Natural killer cell (primary cell): ENCODE results near the gene ERN1. TPM values are rescaled to one million over a fixed set of nuclear protein-coding genes. Genes with fewer than 3 reads are reported as not detected.

ENCODE experiments used
- ATAC-seq, 3 donors: fragments of 150-1000 bp in 2 of 3; fragments of 200-7000 bp in 1 of 3; cut with Tn5 transposase; 1 replicate in 1 of 3; 2 replicates in 2 of 3; pipeline ENCODE4 v1.10.0; 2021; ENCODE audit warnings: mild to moderate bottlenecking in 2 of 3, moderate library complexity in 2 of 3
- DNase-seq, 2 donors: peaks; one replicate each; pipeline versions ENCODE4 v3.0.0 to v3.0.0-alpha.2; 2013 to 2021; ENCODE audit warnings: mixed read lengths in 1 of 2
- H3K27ac ChIP-seq: one replicate; pipeline ENCODE4 v1.5.1; 2013; ENCODE audit warnings: mild to moderate bottlenecking, low read length
- H3K27me3 ChIP-seq: one replicate; pipeline ENCODE4 v1.6.1; 2013; ENCODE audit warnings: low read length; ENCODE audit not compliant: control insufficient read depth, insufficient read depth
- H3K36me3 ChIP-seq: one replicate; pipeline ENCODE4 v1.6.1; 2013; ENCODE audit warnings: low read length; ENCODE audit not compliant: control insufficient read depth, insufficient read depth
- H3K4me1 ChIP-seq: one replicate; pipeline ENCODE4 v1.6.1; 2013; ENCODE audit warnings: low read length; ENCODE audit not compliant: control insufficient read depth, insufficient read depth
- H3K4me3 ChIP-seq: one replicate; pipeline ENCODE4 v1.5.1; 2013; ENCODE audit warnings: low read length
- H3K9me3 ChIP-seq: one replicate; pipeline ENCODE4 v1.6.1; 2013; ENCODE audit warnings: low read length; ENCODE audit not compliant: control insufficient read depth, insufficient read depth
- H3K27ac Mint-ChIP-seq, 2 donors: one replicate each; pipeline ENCODE4 v1.8.0; 2022; ENCODE audit warnings: mild to moderate bottlenecking in 2 of 2, mixed read lengths in 2 of 2, moderate library complexity in 1 of 2
- H3K27me3 Mint-ChIP-seq, 2 donors: one replicate each; pipeline ENCODE4 v1.8.0; 2022; ENCODE audit warnings: low read depth in 2 of 2, mixed read lengths in 2 of 2
- H3K36me3 Mint-ChIP-seq: one replicate; pipeline ENCODE4 v1.8.0; 2022; ENCODE audit warnings: mixed read lengths
- H3K4me1 Mint-ChIP-seq, 2 donors: one replicate each; pipeline ENCODE4 v1.8.0; 2022; ENCODE audit warnings: mixed read lengths in 2 of 2
- H3K4me3 Mint-ChIP-seq: one replicate; pipeline ENCODE4 v1.8.0; 2022; ENCODE audit warnings: mild to moderate bottlenecking, moderate library complexity, mixed read lengths
- H3K9me3 Mint-ChIP-seq, 2 donors: one replicate each; pipeline ENCODE4 v1.8.0; 2022; ENCODE audit warnings: mixed read lengths in 2 of 2
- CTCF ChIP-seq: fragments of 200-600 bp; IDR thresholded peaks from one replicate; pipeline ENCODE4 v1.8.0; 2022; ENCODE audit warnings: antibody characterized with exemption
- WGBS: methylation state at CpG from one replicate; pipeline ENCODE4 v1.1.7; 2013; ENCODE audit warnings: missing lambda C conversion rate; ENCODE audit not compliant: insufficient coverage; 5-methylcytosine and 5-hydroxymethylcytosine counted together
- intact Hi-C: fragments of 100-400 bp; cut with micrococcal nuclease; formaldehyde crosslinking; loops from one replicate; pipeline ENCODE4 v1.14.2; 2022
- total RNA-seq, 4 donors: library from RNA; stranded (reverse); fragments of 120-200 nt in 1 of 4; gene quantifications; one replicate each; pipeline versions ENCODE4 v1.2.3 to v1.2.4, GENCODE V29; 2013 to 2022

ERN1 gene
- total RNA-seq, 3 donors from 2014 or later (not counting 1 experiment from before 2014, with no cell fraction given): 52.9 to 90.5 (median 67.2) TPM

- H3K27ac ChIP-seq: peak overlapping the region; percentile 12
- WGBS: 75% methylated on average over 3 of the region's 3 CpGs
- no peak overlapping the region for H3K4me3 Mint-ChIP-seq
- no peaks in the 10 kb centered on the region for H3K9me3 ChIP-seq
- TF ChIP-seq CTCF: no peak
- DNase-seq (peak in 1 of 2 donors; percentile 39), ATAC-seq (no peak)
- peaks cover 7% of the 10 kb centered on the region for H3K36me3 Mint-ChIP-seq
- H3K4me1 Mint-ChIP-seq: peaks cover 10 to 57% of the 10 kb centered on the region in 2 donors
- H3K27me3 Mint-ChIP-seq: no peaks in the 10 kb centered on the region
- no peaks in the 10 kb centered on the region for H3K9me3 Mint-ChIP-seq
- peak overlapping the region in 1 of 2 donors; percentile 77 for H3K27ac Mint-ChIP-seq
- peaks cover 6% of the 10 kb centered on the region for H3K36me3 ChIP-seq
- no peaks in the 10 kb centered on the region for H3K27me3 ChIP-seq
- no peak overlapping the region for H3K4me3 ChIP-seq
- intact Hi-C loops: loop anchor here (5.0 kb wide), 1 partner anchor 39 kb away; no protein-coding TSS in a partner anchor
- H3K4me1 ChIP-seq: peaks cover 10% of the 10 kb centered on the region
These were observed 38.8 kb downstream of the ERN1 start for GRCh38 chr17:64091116-64091515.

GRCh38 chr17:64090144-64090543 lies 39.8 kb downstream of the ERN1 start:
- Histone ChIP-seq H3K4me1 (peaks cover 16% of the 10 kb centered on the region), H3K36me3 (no peaks in the 10 kb centered on the region), H3K9me3 (no peaks in the 10 kb centered on the region), H3K27ac (no peak overlapping the region), H3K27me3 (no peaks in the 10 kb centered on the region), H3K4me3 (no peak overlapping the region)
- H3K27me3 Mint-ChIP-seq: no peaks in the 10 kb centered on the region
- H3K4me3 Mint-ChIP-seq: no peak overlapping the region
- intact Hi-C loops: loop anchor here (5.0 kb wide), 1 partner anchor 38 kb away; no protein-coding TSS in a partner anchor
- no peak overlapping the region for H3K27ac Mint-ChIP-seq
- ATAC-seq (no peak), DNase-seq (no peak)
- peaks cover 10 to 49% of the 10 kb centered on the region in 2 donors for H3K4me1 Mint-ChIP-seq
- no peaks in the 10 kb centered on the region for H3K36me3 Mint-ChIP-seq
- 95% methylated on average over 5 of the region's 5 CpGs for WGBS
- H3K9me3 Mint-ChIP-seq: no peaks in the 10 kb centered on the region
- TF ChIP-seq CTCF: no peak

GRCh38 chr17:64087252-64088005 lies 42.5 kb downstream of the ERN1 start:
- H3K4me3 ChIP-seq: no peak overlapping the region
- Mint-ChIP-seq H3K4me1 (peaks cover 7 to 36% of the 10 kb centered on the region in 2 donors), H3K4me3 (no peak overlapping the region), H3K27ac (no peak overlapping the region), H3K27me3 (no peaks in the 10 kb centered on the region), H3K36me3 (no peaks in the 10 kb centered on the region), H3K9me3 (no peaks in the 10 kb centered on the region)
- WGBS: 83% methylated on average over 4 of the region's 4 CpGs
- no peak for TF ChIP-seq CTCF
- no peaks in the 10 kb centered on the region for H3K36me3 ChIP-seq
- H3K4me1 ChIP-seq: peaks cover 33% of the 10 kb centered on the region
- H3K9me3 ChIP-seq: no peaks in the 10 kb centered on the region
- no peak for DNase-seq
- H3K27ac ChIP-seq: no peak overlapping the region
- H3K27me3 ChIP-seq: no peaks in the 10 kb centered on the region
- no peak for ATAC-seq
- intact Hi-C loops: no loop called here

GRCh38 chr17:64085650-64086005 lies 44.3 kb downstream of the ERN1 start:
- H3K36me3 Mint-ChIP-seq: no peaks in the 10 kb centered on the region
- WGBS: 100% methylated on average over 2 of the region's 2 CpGs
- no peak for ATAC-seq
- Histone ChIP-seq H3K27me3 (no peaks in the 10 kb centered on the region), H3K4me3 (no peak overlapping the region), H3K27ac (no peak overlapping the region), H3K4me1 (peaks cover 28% of the 10 kb centered on the region), H3K9me3 (no peaks in the 10 kb centered on the region), H3K36me3 (no peaks in the 10 kb centered on the region)
- H3K4me3 Mint-ChIP-seq: no peak overlapping the region
- H3K27me3 Mint-ChIP-seq: no peaks in the 10 kb centered on the region
- TF ChIP-seq CTCF: no peak
- H3K27ac Mint-ChIP-seq: no peak overlapping the region
- no peak for DNase-seq
- H3K9me3 Mint-ChIP-seq: no peaks in the 10 kb centered on the region
- peaks cover 23 to 33% of the 10 kb centered on the region in 2 donors for H3K4me1 Mint-ChIP-seq
- intact Hi-C loops: no loop called here
